Measurements from ENCODE around the gene CSNK1E. TPM values are rescaled to one million over a fixed set of nuclear protein-coding genes. Genes with fewer than 3 reads are reported as not detected.

CSNK1E gene
- total RNA-seq, 2 experiments from 2014 or later = 124 to 131 TPM

GRCh38 chr22:38338772-38339379 lies 21.6 kb upstream of the CSNK1E start:
- ChIA-PET POLR2A (interaction anchor here (0.7 kb wide), 1 partner anchor 61 kb away, joined by 7 read pairs; no protein-coding TSS in a partner anchor), CTCF (interaction anchor here (1.4 kb wide), 1 partner anchor 224 kb away, joined by 3 read pairs; no protein-coding TSS in a partner anchor)

GRCh38 chr22:38336699-38337098 lies 19.5 kb upstream of the CSNK1E start:
- CTCF ChIA-PET = interaction anchor here (1.2 kb wide), 1 partner anchor 16 kb away, joined by 3 read pairs; no protein-coding TSS in a partner anchor
- POLR2A ChIA-PET = no interaction called here

- CTCF ChIA-PET = no interaction called here
- POLR2A ChIA-PET = no interaction called here
Observed at GRCh38 chr22:38335077-38335476, 17.8 kb upstream of the CSNK1E start.

- ChIA-PET POLR2A (no interaction called here), CTCF (no interaction called here)
Observed at GRCh38 chr22:38327805-38328204, 10.6 kb upstream of the CSNK1E start.

GRCh38 chr22:38327396-38327795 lies 10.2 kb upstream of the CSNK1E start:
- ChIA-PET CTCF (interaction anchor here (0.7 kb wide), 2 partner anchors 311 to 509 kb away, joined by 3 to 4 read pairs; no protein-coding TSS in a partner anchor), POLR2A (no interaction called here)

GRCh38 chr22:38325587-38325986 lies 8.4 kb upstream of the CSNK1E start:
- CTCF ChIA-PET = no interaction called here
- POLR2A ChIA-PET = no interaction called here

- ChIA-PET CTCF (interaction anchor here (0.5 kb wide), 1 partner anchor 179 kb away, joined by 6 read pairs; no protein-coding TSS in a partner anchor), POLR2A (no interaction called here)
Observed at GRCh38 chr22:38320605-38321402, 3.6 kb upstream of the CSNK1E start.

GRCh38 chr22:38318792-38319773 lies 1.9 kb upstream of the CSNK1E start:
- ChIA-PET CTCF (interaction anchor here (0.6 kb wide), 1 partner anchor 86 kb away, joined by 3 read pairs; no protein-coding TSS in a partner anchor), POLR2A (no interaction called here)

GRCh38 chr22:38317995-38318715 lies 922 bp upstream of the CSNK1E start:
- CTCF ChIA-PET = interaction anchor here (0.6 kb wide), 1 partner anchor 87 kb away, joined by 3 read pairs; no protein-coding TSS in a partner anchor

GRCh38 chr22:38316364-38317121 lies 690 bp downstream of the CSNK1E start:
- ChIA-PET CTCF (interaction anchor here (0.6 kb wide), 1 partner anchor 13 kb away, joined by 3 read pairs; no protein-coding TSS in a partner anchor), POLR2A (no interaction called here)

More at GRCh38 chr22:38317995-38318715, 922 bp upstream of the CSNK1E start:
- POLR2A ChIA-PET = interaction anchor here (0.6 kb wide), 2 partner anchors 13 to 22 kb away, joined by 3 read pairs; no protein-coding TSS in a partner anchor

- ChIA-PET CTCF (interaction anchor here (0.6 to 0.7 kb wide), 3 partner anchors 14 to 300 kb away, joined by 3 to 4 read pairs (median 3); no protein-coding TSS in a partner anchor), POLR2A (no interaction called here)
Observed at GRCh38 chr22:38315823-38316363, 1.3 kb downstream of the CSNK1E start.

GRCh38 chr22:38314933-38315822 lies 2.1 kb downstream of the CSNK1E start:
- CTCF ChIA-PET = interaction anchor here (0.6 to 1.3 kb wide), 4 partner anchors 9 to 300 kb away, joined by 3 to 4 read pairs (median 3); no protein-coding TSS in a partner anchor
- POLR2A ChIA-PET = interaction anchor here (1.0 kb wide), 1 partner anchor 9 kb away, joined by 3 read pairs; no protein-coding TSS in a partner anchor

GRCh38 chr22:38314051-38314932 lies 2.9 kb downstream of the CSNK1E start:
- CTCF ChIA-PET = interaction anchor here (1.2 to 1.3 kb wide), 2 partner anchors 8 to 24 kb away, joined by 3 read pairs; no protein-coding TSS in a partner anchor
- POLR2A ChIA-PET = interaction anchor here (0.9 to 1.0 kb wide), 2 partner anchors 8 to 256 kb away, joined by 3 read pairs; partner anchors contain the start of gene DMC1

- ChIA-PET POLR2A (interaction anchor here (0.9 kb wide), 1 partner anchor 257 kb away, joined by 3 read pairs; the partner anchor contains the start of gene DMC1), CTCF (interaction anchor here (0.9 to 1.3 kb wide), 3 partner anchors 12 to 261 kb away, joined by 3 to 4 read pairs (median 4); no protein-coding TSS in a partner anchor)
Observed at GRCh38 chr22:38313384-38313955, 3.8 kb downstream of the CSNK1E start.

All from activated CD8-positive, alpha-beta memory T cell treated with anti-CD3 and anti-CD28 coated beads for 36 hours (primary cell).